HG02885 (cell line): ENCODE measurements around the gene SMARCD1.

Experiments
- ATAC-seq: cut with Tn5 transposase; IDR thresholded peaks from one replicate; pipeline ENCODE4 v1.9.1; 2021; ENCODE audit warnings: mild to moderate bottlenecking; ENCODE audit not compliant: unreplicated experiment, poor library complexity

Gene SMARCD1

DNA sequence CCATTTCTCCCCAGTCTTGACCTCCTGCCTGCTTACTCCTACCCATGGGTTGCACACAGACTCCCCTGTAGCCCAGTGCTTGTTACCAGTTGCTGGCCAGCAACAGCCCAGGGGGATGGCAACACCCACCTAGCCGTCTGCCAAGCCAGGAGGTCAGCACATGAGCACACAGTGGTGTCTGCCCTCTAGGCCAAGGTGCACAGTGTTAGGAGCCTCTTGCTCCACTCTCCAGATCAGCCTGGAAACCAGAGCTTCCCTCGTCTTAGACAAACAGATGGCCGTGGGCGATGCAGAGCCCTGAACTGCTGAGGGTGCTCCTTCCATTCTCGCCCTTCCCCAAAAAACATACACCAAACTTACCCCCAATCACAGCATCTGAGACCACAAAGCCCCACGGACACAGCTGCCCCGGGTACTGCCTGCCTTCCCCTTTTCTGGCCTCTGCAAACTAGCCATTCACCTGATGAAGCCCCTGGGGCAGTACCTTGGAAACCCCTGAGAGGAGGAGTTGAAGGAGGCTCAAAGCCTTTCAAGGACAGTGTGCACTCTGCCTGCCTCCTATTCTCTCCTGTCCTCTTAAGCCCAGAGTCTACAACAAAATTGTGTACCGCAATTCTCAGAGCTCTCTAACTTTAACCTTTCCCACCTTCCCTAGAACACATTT lies 17.6 kb downstream of the SMARCD1 start:
- ATAC-seq, result no peak

- no peak for ATAC-seq
Observed at GRCh38 chr12:50103351-50103750, 18.2 kb downstream of the SMARCD1 start.

DNA sequence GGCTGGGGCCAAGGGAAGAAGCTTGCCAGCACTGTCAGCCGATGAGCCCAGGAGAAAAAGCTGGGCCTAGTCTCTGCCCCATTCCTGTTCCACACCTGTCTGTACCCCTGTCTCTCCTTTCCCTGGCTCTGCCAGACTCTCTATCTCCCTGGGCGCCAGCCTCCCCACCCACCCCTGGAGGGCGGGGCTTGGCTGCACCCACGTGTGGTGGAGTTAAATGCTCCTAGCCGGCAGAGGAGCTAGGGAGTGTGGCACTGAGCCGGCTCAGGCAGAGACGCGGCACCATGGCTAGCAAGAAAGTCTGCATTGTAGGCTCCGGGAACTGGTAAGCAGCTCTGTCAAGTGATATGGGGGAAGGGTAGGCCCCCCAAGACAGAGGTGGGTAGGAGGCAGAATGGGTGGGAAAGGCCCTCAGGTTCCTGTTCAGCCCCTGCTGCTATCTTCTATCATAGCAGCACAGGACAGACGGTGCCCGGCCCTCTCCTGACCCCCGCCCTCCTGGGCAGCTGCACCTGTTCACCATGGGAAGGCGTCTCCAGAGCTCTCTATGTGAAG lies 18.7 kb downstream of the SMARCD1 start, which contains the start of gene GPD1:
Gene GPD1, plus strand, starts transcription at position 242 of the 555 bp plus-strand sequence. Its CDS starts 43 bp downstream, at position 285.
- no peak for ATAC-seq

DNA sequence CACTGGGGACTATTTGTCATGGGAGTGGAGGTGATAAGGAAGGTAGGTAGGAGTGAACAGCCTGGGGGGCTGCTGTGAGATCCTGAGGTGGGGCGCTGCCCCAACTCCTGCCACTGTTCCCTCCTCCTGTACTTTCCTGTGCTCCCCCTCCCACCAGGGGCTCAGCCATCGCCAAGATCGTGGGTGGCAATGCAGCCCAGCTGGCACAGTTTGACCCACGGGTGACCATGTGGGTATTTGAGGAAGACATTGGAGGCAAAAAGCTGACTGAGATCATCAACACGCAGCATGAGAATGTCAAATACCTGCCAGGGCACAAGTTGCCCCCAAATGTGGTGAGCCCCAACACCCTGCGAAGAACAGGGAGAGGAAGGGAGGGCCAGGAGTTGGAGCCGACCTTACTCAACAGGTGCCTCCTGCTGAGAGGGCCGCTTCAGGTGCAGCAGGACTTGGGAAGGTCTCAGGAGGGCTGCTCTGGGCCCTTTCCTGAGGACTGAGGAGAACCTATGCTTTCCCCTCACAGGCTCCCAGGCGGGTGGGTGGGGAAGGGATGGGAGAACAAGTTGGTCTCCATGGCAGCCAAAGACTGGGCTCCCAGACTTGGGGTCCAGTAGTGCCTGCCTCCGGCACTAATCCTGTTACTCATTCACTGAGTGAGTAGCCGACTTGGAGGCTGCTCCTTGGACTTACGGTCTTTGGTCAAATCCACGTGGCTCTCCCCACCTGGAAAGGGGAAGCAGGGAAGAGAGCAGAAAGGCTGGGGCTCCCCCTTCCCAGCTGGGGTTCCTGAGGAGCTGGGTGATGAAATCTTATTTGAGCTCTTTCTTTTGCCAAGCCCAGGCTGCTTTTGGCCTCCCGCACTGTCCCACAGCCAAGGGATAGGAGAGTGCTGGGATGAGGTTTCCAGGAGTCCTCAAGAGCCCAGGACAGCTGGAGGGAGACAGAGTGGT lies 19.6 kb downstream of the SMARCD1 start:
- no peak for ATAC-seq

DNA sequence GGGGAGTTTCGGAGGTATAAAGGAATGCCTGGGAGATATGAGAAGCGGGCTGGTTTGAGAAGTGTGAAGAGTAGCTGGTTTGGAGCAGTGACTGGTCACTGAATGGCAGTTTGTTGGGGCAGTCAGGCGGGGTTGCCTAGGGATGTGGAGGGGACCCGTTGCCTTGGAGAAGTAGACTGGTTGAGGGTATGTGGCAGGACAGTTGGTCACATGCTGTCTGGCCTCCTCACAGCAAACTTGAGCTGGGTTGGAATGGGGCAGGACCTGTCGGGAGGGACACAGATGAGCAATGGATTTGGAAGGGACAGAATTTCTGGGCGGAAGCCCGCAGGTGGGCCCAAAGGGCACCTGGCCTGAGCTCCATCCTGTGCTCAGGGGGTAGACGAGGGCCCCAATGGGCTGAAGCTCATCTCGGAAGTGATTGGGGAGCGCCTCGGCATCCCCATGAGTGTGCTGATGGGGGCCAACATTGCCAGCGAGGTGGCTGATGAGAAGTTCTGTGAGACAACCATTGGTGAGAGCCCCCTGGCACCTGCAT lies 20.8 kb downstream of the SMARCD1 start:
- no peak for ATAC-seq

- ATAC-seq, result no peak
Observed at GRCh38 chr12:50106907-50107306, 21.8 kb downstream of the SMARCD1 start.

DNA sequence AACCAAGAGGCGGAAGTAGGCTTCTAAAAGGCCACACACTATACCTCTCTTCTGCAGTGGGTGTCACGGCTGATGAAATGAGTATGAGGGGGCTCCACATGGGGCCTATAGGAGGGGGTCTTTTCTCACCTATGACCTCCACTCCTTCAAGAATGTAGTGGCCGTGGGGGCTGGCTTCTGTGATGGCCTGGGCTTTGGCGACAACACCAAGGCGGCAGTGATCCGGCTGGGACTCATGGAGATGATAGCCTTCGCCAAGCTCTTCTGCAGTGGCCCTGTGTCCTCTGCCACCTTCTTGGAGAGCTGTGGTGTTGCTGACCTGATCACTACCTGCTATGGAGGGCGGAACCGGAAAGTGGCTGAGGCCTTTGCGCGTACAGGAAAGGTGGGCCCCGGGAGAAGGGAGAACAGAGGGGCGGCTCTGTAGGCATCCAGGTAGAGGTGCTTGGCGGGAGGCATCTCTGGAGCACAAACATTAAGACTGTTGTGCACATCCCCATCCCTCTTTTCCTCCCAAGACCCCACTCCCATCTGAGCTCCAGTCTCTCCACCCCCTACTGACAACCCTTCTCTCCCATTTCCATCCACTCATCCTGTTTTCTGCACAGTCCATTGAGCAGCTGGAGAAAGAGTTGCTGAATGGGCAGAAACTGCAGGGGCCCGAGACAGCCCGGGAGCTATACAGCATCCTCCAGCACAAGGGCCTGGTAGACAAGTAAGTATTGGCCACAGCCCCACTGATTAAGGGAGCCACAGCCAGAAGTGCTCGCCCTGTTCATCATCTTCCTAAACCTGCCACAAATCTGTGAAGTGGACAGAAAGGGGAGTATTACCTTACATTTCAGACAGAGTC lies 22.5 kb downstream of the SMARCD1 start:
- no peak for ATAC-seq

DNA sequence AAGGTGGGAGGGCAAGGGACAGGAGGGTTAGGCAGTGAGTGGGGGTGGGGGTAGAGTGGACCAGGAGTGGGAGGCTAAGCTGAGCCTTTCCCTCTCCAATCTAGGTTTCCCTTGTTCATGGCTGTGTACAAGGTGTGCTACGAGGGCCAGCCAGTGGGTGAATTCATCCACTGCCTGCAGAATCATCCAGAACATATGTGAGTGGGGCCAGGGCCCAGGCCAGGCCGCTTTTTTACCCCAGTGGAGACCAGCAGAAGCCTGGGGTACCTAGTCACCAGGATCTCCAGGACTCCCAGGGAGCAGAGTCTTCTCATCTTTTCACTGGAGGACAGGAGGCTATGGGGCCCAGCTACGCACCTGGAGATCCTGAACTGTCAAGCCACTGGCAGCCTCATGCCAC lies 24.2 kb downstream of the SMARCD1 start:
- ATAC-seq, result no peak

- no peak for ATAC-seq
Observed at GRCh38 chr12:50110127-50110761, 25.1 kb downstream of the SMARCD1 start.

- no peak for ATAC-seq
Observed at GRCh38 chr12:50110762-50111351, 25.7 kb downstream of the SMARCD1 start.

DNA sequence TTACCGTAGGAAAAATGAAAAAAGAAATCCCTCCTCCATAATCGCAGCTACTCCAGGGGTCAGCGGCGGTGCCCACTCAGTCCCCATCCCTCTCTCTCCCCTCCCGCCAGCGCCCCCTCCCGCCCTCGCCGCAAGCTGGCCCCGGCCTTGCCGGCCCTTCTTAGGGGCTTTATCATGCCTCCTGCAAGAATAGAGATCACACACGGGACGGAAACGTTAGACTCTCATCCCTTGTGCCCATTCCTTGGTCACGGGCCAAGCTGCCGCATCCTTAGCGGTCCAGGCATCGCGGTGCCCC lies 26.2 kb downstream of the SMARCD1 start:
- ATAC-seq, result peak; percentile 2

GRCh38 chr12:50111693-50112455 lies 26.7 kb downstream of the SMARCD1 start, which contains the start of gene COX14:
COX14 (plus strand) TSS chr12:50112236; CDS start chr12:50120044, 7,808 bp downstream.
- ATAC-seq, result peak; percentile 83

GRCh38 chr12:50112456-50113218 lies 27.5 kb downstream of the SMARCD1 start:
- no peak for ATAC-seq

DNA sequence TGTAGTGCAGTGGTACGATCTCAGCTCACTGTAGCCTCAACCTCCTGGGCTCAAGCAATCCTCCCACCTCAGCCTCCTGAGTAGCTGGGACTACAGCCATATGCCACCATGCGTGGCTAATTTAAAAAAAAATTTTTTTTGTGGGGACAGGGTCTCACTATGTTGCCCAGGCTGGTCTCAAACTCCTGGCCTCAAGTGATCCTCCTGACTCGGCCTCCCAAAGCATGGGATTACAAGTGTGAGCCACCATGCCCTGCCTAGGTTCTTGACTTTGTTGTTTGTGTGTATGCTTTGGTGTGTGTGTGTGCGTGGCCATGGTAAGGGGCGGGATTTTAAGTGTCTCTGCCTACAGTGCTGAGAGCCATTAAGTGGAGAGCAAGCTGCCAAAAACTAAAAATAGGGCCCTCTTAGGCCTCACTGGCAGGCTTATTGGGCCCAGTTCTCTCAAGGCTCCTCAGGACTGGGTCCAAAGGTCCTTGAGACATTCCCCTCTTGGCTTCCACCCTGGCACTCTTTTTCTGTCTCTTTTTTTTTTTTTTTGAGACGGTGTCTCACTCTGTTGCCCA lies 32.0 kb downstream of the SMARCD1 start:
- ATAC-seq, result no peak

DNA sequence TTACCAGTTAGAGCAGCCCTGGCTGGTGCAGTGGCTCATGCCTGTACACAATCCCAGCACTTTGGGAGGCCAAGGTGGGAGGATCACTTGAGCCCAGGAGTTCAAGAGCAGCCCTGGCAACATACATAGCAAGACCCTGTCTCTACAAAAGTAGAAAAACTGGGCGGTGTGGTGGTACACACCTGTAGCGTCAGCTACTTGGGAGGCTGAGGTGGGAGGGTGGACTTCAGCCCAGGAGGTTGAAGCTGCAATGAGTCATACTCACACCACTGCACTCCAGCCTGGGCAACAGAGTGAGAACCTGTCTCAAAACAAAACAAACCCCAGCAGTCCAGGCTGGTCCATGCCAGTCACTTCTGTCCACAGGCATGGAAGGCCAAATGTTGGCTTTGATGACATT lies 34.2 kb downstream of the SMARCD1 start:
- no peak for ATAC-seq

DNA sequence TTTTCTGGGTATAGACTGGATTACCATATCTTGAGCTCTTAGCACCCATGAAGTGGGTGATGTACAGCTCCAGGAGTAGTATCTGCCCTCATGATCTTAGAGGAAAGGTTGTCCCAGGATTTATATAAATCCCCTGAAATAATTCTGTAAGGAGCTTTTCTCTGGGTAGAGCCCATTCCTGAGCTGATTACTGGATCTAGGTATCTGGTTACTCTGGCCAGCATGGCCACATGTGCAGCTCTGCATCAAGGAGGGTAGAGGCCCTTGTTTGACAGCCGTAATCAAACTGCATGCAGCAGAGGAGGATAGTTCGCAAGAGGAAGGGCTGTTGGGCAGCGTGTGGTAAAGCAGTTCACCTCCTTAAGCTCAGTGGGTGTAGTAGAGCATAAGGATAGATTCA lies 35.4 kb downstream of the SMARCD1 start:
- no peak for ATAC-seq

DNA sequence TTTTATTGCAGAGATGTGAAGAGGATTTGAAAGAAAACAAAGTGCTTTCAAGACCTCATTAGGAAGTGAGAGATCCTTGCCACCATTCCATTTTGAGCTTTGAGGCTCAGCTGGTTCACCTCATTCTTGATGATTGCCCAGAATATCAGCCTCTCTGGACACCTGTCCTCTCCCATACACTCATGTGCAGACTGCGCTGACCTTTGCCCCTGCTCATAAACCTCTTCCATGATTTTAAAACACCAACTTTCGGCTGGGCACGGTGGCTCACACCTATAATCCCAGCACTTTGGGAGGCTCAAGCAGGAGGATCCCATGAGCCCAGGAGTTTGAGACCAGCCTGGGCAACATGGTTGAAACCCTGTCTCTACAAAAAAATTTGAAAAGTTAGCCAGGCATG lies 35.8 kb downstream of the SMARCD1 start:
- no peak for ATAC-seq
